Activated CD4-positive, alpha-beta T cell treated with anti-CD3 and anti-CD28 coated beads for 48 hours (primary cell): ENCODE data around the gene SLITRK4.

ENCODE experiments used
- DNase-seq: peaks from one replicate; pipeline ENCODE4 v3.0.0-alpha.2; 2020

The SLITRK4 gene

GRCh38 chrX:143635915-143636314 is at the start of gene SLITRK4:
Gene SLITRK4, minus strand, starts transcription at chrX:143636101. Its CDS starts 4,993 bp downstream, at chrX:143631108.
- no peak for DNase-seq

GRCh38 chrX:143683486-143683885 is 47.6 kb upstream of the SLITRK4 start:
- no peak for DNase-seq

- no peak for DNase-seq
Observed at GRCh38 chrX:143674926-143675325, 39.0 kb upstream of the SLITRK4 start.

DNA sequence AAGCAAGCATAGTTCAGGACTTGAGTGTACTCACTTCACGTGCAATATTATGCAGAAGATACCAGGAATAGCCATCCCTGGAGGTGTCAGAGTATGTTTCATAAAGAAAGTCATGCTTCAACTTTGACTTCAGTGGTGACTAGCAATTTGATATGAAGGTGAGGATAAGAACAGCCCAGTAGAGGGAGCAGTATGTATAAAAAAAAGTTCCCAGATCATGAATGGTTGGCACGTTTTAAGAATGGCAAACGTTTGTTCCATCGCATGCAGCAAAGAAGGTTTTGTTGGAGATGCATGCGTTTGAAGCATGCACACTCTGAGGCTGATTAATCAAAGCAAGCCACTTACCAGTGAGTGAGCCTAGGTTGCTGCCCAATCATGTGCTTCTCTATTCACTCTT is 33.5 kb upstream of the SLITRK4 start:
- no peak for DNase-seq

GRCh38 chrX:143664302-143664701 is 28.4 kb upstream of the SLITRK4 start:
- DNase-seq, result no peak

DNA sequence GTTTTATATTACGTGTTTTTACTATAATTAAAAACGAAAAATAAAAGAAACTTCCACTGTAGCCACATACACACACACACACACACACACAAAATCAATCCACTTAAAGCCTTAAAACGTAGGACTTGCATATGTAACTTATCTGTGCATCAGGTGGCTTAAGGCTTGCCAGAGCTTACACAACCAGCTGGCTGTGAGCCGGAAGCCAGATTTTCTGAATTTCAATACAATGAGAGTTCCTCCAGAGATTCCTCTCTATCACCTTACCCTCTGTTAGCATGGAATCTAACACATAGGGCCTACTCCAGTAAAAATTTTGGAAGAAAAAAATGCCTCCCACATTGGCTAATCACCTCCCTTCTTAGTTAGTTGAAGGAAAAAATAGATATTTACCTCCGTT is 27.9 kb upstream of the SLITRK4 start:
- DNase-seq, result no peak

- no peak for DNase-seq
Observed at GRCh38 chrX:143661286-143661685, 25.4 kb upstream of the SLITRK4 start.

DNA sequence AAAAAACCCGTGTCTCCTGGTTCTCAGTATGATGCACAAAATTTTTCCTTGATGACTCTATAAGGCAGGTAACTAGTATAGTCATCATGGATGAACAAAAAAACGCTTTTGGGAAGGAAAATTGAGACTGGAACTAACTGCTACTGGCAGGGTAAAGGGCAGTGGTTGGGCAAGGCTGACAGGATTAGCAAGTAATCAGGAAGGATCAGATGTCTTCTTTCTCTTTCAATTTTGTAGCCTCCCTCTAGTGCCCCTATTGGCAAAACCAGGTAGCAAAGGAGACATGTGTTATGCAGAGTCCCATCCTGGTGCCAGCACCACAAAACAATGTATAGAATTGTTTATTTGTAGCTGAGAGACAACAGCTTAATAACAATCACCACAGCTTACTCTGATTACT is 12.8 kb upstream of the SLITRK4 start:
- DNase-seq, result no peak

DNA sequence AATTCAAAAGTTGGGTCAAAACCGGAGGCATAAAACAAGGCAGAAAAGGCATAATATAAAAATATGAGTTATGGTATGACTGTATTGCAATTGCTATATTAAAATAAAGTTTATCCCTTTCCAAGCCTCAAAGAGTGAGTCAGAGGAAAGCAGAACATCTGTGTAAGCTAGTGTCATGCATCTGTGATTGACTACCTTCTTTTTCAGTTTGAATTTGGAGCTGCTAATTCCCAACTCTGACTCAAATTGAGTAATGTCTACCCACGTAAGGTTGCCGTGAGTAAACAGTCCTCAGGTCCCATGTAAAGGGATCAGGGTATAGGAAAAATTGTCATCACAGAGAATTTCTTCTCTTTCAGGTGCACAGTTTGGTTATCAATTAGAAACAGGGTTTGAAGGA is 6.5 kb upstream of the SLITRK4 start:
- no peak for DNase-seq

DNA sequence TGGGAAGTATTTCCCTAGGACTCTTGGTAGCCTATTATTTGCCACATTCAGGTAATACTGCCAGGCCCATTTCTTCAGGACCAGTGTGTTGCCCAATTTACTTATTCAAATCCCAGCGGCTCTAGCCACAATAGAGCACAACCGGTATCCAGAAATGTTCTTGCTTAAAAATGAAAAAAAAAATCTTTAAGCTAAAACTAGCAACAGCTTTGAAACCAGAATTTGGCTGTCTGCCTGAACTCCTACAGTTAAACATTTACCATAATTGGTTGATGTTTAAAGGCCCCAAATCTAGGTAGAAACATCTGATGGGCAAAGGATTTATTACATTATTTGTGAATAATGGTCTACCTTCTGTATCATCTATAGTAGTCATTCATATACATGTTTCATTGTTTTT is 930 bp upstream of the SLITRK4 start:
- no peak for DNase-seq

DNA sequence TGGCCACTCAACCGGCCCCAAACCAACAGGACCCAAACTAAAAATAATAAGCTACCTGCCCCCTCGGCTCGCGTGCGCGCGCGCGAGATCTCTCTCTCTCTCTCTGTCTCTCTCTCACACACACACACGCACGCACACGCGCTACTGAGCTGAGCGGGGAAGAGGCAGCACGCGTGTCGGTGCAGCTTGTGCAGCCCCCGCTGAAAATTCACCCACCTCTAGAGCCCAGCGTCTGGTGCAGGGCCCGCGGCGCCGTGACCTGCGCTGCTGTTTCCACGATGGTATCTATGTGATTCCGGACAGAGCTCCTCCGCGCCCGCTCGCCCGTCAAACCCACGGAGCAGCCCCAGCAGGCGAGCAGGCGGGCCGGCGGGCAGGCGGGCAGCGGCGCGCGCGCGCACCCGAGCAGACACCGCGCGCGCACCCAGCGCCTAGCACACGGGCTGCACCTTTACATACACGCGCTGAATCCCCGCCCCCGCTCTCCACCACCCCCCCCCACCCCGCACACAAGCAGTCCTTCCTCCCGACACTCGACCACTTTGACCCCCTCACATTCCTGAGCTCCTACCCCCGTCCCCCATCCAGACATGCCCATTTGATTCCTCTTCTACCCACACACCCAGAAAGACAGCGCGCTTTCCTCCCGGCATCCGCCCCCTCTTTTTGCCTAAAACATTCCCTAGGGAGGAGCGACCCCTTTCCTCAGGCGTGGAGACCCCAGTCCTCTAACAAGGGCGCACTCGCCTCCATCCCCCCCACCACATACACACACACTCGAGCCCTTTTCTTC is 1.0 kb downstream of the SLITRK4 start:
- no peak for DNase-seq

DNA sequence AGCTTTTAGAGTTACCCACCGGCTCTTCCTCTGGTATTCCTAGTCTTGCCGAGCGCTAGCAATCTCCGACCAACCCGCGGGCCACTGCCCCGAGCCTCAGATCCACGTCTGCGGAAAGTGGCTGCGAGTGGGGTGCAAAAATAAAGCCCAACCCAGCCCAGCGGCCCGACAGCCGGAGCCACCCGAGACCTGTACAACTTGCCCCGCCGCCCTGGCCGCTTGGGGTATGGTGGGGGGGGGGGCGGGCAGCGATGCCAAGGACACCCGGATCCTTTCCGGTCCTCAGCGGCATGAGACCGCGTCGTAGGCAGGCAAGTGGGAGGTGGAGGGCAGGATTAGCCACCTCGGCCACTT is 1.6 kb downstream of the SLITRK4 start:
- DNase-seq, result no peak

DNA sequence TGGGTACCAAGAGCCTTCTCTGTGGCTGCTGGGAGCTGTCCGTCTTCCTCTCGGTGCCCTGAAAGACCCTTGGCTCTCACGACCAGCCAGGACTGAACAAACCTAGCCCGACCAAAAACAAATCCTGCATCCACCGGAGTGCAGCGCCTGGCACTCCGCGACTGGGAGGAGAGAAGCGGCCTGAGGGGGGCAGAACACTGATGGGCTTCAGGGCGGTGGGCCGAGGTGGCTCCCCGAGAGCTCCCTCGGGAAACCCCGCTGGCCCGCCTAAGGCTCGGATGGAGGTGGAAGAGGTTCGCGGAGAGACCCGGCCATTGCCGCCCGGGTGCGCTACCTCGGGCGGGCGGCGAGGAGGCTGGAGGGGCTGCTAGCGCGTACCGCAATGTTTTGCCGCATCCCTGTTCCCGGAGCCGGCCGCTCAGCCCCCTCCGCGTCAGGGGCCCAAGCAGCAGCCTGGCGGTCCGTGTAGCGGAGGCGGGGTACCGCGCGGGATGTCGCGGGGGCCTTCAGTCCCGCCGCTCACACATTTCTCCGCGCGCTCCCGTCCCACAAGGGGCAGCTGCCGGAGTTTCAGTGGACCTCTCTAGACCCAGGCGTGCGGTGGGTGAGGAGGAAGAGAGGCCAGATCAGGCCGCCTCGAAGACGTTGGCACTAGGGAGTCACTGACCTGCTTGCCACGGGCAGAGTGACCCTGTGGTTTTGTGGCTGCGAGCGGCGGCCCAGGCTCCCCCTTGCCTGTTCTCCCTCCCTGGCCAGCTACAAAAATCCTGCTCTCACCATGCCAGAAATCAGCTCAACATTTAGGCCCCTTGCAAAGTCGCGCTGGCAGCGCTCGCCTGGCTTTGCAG is 2.2 kb downstream of the SLITRK4 start:
- DNase-seq, result no peak

- no peak for DNase-seq
Observed at GRCh38 chrX:143632625-143633410, 3.1 kb downstream of the SLITRK4 start.

- no peak for DNase-seq
Observed at GRCh38 chrX:143623657-143624056, 12.2 kb downstream of the SLITRK4 start.

- no peak for DNase-seq
Observed at GRCh38 chrX:143621276-143621675, 14.6 kb downstream of the SLITRK4 start.

DNA sequence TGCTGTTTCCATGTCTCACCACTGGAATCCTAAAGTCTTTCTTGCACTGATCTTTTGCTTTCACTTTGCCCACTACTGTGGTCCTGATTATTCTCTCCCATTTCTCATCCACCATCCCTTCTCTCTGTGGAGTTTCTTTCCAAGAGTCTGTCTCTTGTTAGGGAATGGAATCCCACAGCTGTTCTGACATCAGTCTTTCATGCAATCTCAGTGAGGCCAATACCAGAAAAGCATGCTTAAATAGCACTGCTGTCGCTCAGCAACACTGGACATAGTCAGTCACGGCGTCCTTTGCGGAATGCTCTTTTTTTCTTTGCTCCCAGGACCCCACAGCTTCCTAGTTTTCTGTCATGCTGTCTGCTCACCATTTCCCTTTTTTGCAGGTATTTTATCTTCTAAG is 20.1 kb downstream of the SLITRK4 start:
- no peak for DNase-seq

GRCh38 chrX:143601809-143602208 is 34.1 kb downstream of the SLITRK4 start:
- no peak for DNase-seq

DNA sequence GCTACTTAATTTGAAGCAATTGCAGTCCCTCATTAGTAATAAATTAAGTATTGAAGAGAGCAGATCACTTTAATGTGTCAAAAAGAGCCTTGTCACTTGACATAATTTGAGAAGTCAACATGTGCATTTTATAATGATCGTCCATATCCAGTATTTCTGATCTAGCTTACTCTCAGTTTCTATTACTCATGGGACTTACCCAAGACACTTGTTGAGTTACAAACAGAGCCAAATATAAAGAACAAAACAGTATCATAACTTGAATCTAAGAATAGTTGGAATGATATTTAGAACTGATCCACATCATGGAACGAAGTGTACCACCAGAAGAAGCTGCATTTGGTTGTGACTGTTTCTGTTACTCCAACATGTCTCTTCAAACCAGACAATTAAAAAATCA is 54.7 kb downstream of the SLITRK4 start:
- DNase-seq, result no peak

DNA sequence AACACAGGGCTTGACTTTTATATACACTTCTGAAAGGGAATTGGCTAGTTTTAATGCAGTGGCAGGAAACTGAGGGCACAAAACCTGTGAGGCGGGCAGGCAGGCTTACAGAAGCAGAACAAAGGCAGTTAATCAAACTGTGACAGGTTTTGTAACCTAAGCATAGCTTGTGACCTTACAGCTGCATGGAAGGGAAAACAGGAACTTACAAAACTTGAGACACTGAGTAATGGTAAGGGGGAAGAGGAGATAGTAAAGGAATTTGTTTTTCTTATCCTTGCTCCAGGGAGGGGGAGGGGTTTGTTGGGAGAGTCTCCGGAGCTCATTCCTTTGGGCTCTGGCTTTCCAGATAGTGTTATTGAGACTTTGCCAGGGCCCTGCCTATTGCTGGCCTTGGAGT is 55.6 kb downstream of the SLITRK4 start:
- DNase-seq, result no peak
